Mucosa of gallbladder (tissue), 1 donor: ENCODE data around the gene FHOD3. TPM values are rescaled to one million over a fixed set of nuclear protein-coding genes. Genes with fewer than 3 reads are reported as not detected.
"Not testable (repeated sequence)": the region's sequence is repeated elsewhere in the genome, so short reads cannot be mapped to it uniquely, and the experiment has no call there.

ENCODE experiments used
- DNase-seq: peaks from one replicate; pipeline ENCODE4 v3.0.0-alpha.2; 2020; ENCODE audit warnings: low spot score
- total RNA-seq: library from RNA; stranded (reverse); gene quantifications from one replicate; pipeline ENCODE4 v1.2.1, GENCODE V29; 2021
- donor health status: DM: no; HTN: no; CAD: no.

The FHOD3 gene
- total RNA-seq, 1 donor from 2014 or later: 24.9 TPM

- no peak for DNase-seq
Observed at GRCh38 chr18:36545821-36546427, 248.4 kb downstream of the FHOD3 start.

GRCh38 chr18:36546876-36547275 lies 249.4 kb downstream of the FHOD3 start:
- no peak for DNase-seq

GRCh38 chr18:36547544-36547943 lies 250.0 kb downstream of the FHOD3 start:
- DNase-seq: no peak

- DNase-seq: not testable (repeated sequence)
Observed at GRCh38 chr18:36551274-36551673, 253.8 kb downstream of the FHOD3 start.

- DNase-seq: no peak
Observed at GRCh38 chr18:36558234-36558633, 260.7 kb downstream of the FHOD3 start.

- DNase-seq: no peak
Observed at GRCh38 chr18:36559149-36559857, 261.8 kb downstream of the FHOD3 start.

- DNase-seq: no peak
Observed at GRCh38 chr18:36560187-36560586, 262.7 kb downstream of the FHOD3 start.

GRCh38 chr18:36561046-36561445 lies 263.5 kb downstream of the FHOD3 start:
- DNase-seq: no peak

GRCh38 chr18:36564841-36565240 lies 267.3 kb downstream of the FHOD3 start:
- no peak for DNase-seq

GRCh38 chr18:36567800-36568199 lies 270.3 kb downstream of the FHOD3 start:
- DNase-seq: no peak

- no peak for DNase-seq
Observed at GRCh38 chr18:36568487-36568886, 271.0 kb downstream of the FHOD3 start.

- DNase-seq: peak; percentile 47
Observed at GRCh38 chr18:36572135-36572856, 274.8 kb downstream of the FHOD3 start.

- DNase-seq: no peak
Observed at GRCh38 chr18:36576339-36576738, 278.8 kb downstream of the FHOD3 start.

- DNase-seq: no peak
Observed at GRCh38 chr18:36578871-36579710, 281.6 kb downstream of the FHOD3 start.

- DNase-seq: no peak
Observed at GRCh38 chr18:36580266-36580665, 282.8 kb downstream of the FHOD3 start.

- DNase-seq: no peak
Observed at GRCh38 chr18:36580874-36581750, 283.6 kb downstream of the FHOD3 start.

- no peak for DNase-seq
Observed at GRCh38 chr18:36582988-36583745, 285.7 kb downstream of the FHOD3 start.

- DNase-seq: no peak
Observed at GRCh38 chr18:36589857-36590543, 292.5 kb downstream of the FHOD3 start.
